Mucosa of rectum (tissue), 2 donors: ENCODE measurements around the gene U2AF1L4.
"Not testable (repeated sequence)": the region's sequence is repeated elsewhere in the genome, so short reads cannot be mapped to it uniquely, and the experiment has no call there.

Source experiments
- H3K27ac ChIP-seq, 2 donors: one replicate each; pipeline ENCODE4 v1.7.0; 2013; ENCODE audit warnings: inconsistent platforms in 2 of 2, low read depth in 2 of 2, low read length in 2 of 2
- H3K27me3 ChIP-seq, 2 donors: one replicate each; pipeline ENCODE4 v1.7.0; 2013; ENCODE audit warnings: low read length in 2 of 2; ENCODE audit not compliant: control insufficient read depth in 2 of 2, insufficient read depth in 2 of 2
- H3K36me3 ChIP-seq, 2 donors: one replicate each; pipeline ENCODE4 v1.7.0; 2013; ENCODE audit warnings: low read length in 2 of 2; ENCODE audit not compliant: control insufficient read depth in 2 of 2, insufficient read depth in 2 of 2
- H3K4me1 ChIP-seq, 2 donors: one replicate each; pipeline ENCODE4 v1.7.0; 2013; ENCODE audit warnings: low read length in 2 of 2, mild to moderate bottlenecking in 1 of 2; ENCODE audit not compliant: control insufficient read depth in 2 of 2, insufficient read depth in 2 of 2
- H3K4me3 ChIP-seq, 2 donors: one replicate each; pipeline ENCODE4 v1.7.0; 2013; ENCODE audit warnings: low read length in 2 of 2
- H3K9ac ChIP-seq, 2 donors: one replicate each; pipeline ENCODE4 v1.7.0; 2013; ENCODE audit warnings: low read length in 2 of 2, low read depth in 1 of 2, mild to moderate bottlenecking in 1 of 2
- H3K9me3 ChIP-seq, 2 donors: one replicate each; pipeline ENCODE4 v1.7.0; 2013; ENCODE audit warnings: low read length in 2 of 2; ENCODE audit not compliant: control insufficient read depth in 2 of 2
- donor health status: healthy.
- donor health status: Normal muscosa, but diverticular disease.

Gene U2AF1L4

DNA sequence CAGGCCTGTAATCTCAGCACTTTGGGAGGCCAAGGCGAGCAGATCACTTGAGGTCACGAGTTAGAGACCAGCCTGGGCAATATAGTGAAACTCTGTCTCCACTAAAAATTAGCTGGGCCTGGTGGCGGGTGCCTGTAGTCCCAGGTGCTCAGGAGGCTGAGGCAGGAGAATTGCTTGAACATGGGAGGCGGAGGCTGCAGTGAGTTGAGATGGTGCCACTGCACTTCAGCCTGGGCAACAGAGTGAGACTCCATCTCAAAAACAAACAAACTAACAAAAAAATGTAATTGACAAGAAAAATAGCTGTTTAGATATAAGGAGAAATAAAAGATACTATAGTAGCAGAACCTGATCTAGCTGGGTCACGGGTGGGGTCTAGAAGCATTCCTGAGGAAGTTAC, 27.1 kb upstream of the U2AF1L4 start:
- not testable (repeated sequence) for H3K27me3 ChIP-seq, H3K9me3 ChIP-seq, H3K4me3 ChIP-seq, H3K27ac ChIP-seq, H3K4me1 ChIP-seq, H3K9ac ChIP-seq, H3K36me3 ChIP-seq

DNA sequence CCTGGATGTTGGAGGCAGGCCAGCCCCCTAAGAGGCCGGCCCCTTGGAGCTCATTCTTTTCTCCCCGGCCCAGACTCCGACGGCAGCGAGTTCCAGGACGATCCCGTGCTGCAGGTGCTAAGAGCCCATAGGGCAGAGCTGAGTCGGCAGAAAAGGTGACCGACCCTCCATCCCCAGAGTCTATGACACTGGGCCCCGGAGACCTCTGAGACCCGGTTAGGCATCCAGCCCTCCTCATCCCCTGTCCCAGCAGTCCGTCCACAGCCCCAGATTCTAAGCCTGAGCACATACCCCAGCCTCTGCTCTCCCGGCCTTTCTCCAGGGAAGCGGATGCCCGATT, 22.8 kb upstream of the U2AF1L4 start:
- Histone ChIP-seq H3K9ac (no peak overlapping the region), H3K4me1 (no peaks in the 10 kb centered on the region), H3K27ac (no peak overlapping the region), H3K36me3 (peaks cover 6 to 14% of the 10 kb centered on the region in 2 donors), H3K27me3 (no peaks in the 10 kb centered on the region), H3K9me3 (no peaks in the 10 kb centered on the region), H3K4me3 (no peak overlapping the region)

DNA sequence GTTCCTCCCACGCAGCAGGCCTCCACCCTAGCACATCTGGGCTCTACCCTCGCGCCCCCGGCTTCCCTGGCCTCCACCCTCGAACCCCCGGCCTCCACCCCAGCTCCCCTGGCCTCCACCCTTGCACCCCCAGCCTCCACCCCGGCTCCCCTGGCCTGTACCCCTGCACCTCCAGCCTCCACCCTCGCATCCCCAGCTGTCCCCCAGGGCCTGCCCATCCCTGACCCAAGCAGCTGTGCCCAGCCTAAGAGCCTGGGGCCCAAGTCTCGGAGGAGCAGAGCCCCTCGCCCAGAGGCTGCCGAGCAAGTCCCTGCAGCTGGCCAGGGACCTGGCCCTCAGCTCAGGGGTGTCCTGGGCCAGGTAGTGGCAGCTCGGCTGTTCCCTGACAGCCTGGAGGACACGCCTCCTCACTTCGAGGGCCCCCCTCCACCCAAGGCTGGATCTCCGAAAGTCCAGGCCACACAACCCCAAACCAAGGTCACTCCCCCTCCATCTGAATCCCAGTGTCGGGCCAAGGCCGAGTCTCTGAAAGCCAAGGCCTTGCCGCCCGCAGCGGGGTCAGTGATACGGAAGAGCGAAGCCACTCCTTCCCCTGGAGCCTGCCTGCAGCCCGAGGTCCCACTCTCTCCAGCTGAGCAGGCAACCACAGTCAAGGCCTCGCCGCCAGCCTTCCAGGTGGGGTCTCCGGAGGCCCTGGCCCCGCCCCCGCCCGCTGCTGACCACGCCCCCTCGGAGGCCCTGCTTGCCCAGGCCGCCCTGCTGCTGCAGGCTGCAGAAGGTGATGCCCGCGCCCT, 22.3 kb upstream of the U2AF1L4 start:
- no peak overlapping the region for H3K4me3 ChIP-seq
- H3K9me3 ChIP-seq = no peaks in the 10 kb centered on the region
- no peaks in the 10 kb centered on the region for H3K4me1 ChIP-seq
- H3K27me3 ChIP-seq = no peaks in the 10 kb centered on the region
- H3K9ac ChIP-seq = no peak overlapping the region
- H3K36me3 ChIP-seq = peaks cover 6 to 14% of the 10 kb centered on the region in 2 donors
- H3K27ac ChIP-seq = no peak overlapping the region

DNA sequence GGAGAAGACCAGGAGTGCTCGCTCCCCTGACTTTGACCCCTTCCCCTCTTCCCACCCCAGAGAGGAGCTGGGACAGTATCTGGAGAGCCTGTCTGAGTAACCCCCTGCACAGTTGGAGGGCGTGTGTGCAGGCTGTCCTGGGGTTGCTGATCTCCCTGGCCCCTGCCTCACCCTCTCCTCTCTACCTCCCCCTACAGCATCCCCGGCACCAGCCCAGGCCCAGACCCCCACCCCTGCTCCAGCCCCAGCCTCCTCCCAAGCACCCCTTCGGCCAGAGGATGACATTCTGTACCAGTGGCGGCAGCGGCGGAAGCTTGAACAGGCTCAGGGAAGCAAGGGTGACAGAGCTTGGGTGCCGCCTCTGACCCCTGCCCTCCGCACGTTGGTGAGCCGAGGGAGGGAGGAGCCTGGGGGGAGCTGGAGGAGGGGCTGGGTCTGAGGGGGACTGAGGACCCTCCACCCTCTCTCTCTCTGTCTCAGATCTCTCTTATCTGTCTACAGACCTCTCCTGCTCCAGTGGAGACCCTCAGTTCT, 21.4 kb upstream of the U2AF1L4 start:
- no peaks in the 10 kb centered on the region for H3K4me1 ChIP-seq
- H3K9me3 ChIP-seq = no peaks in the 10 kb centered on the region
- H3K27me3 ChIP-seq = no peaks in the 10 kb centered on the region
- peaks cover 11 to 19% of the 10 kb centered on the region in 2 donors for H3K36me3 ChIP-seq
- no peak overlapping the region for H3K27ac ChIP-seq
- no peak overlapping the region for H3K4me3 ChIP-seq
- no peak overlapping the region for H3K9ac ChIP-seq

DNA sequence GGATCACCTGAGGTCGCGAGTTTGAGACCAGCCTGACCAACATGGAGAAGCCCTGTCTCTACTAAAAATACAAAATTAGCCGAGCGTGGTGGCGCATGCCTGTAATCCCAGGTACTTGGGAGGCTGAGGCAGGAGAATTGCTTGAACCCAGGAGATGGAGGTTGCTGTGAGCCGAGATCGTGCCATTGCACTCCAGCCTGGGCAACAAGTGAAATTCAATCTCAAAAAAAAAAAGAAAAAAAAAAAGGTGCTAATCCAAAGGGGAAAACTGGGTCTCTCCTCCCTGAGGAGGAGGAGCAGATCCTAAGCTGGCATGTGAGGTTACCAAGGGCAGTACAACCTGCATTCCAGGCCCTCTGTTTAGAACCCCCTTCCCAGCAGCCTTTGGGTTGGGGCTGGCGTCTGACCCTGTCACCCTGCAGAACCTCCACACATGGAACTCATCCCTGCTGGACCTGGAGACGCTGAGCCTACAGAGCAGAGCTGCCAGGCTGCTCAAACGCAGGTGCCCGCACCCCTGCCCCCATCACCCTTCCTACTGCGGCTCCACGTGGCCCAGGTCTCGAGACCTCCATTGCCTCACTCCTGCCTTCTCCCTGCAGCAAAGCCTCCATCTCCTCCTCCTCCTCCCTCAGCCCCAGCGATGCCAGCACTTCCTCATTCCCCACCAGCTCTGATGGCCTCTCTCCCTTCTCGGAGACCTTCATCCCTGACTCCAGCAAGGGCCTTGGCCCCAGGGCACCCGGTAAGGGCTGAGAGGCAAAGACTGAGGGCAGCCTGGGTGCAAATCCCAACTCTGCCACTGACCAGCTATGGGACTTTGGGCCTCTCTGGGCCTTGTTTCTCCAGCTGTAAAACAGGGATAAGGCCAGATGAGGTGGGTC, 19.5 kb upstream of the U2AF1L4 start:
- Histone ChIP-seq H3K4me3 (no peak overlapping the region), H3K4me1 (no peaks in the 10 kb centered on the region), H3K36me3 (peaks cover 11 to 19% of the 10 kb centered on the region in 2 donors), H3K9ac (no peak overlapping the region), H3K9me3 (no peaks in the 10 kb centered on the region), H3K27ac (no peak overlapping the region), H3K27me3 (no peaks in the 10 kb centered on the region)

DNA sequence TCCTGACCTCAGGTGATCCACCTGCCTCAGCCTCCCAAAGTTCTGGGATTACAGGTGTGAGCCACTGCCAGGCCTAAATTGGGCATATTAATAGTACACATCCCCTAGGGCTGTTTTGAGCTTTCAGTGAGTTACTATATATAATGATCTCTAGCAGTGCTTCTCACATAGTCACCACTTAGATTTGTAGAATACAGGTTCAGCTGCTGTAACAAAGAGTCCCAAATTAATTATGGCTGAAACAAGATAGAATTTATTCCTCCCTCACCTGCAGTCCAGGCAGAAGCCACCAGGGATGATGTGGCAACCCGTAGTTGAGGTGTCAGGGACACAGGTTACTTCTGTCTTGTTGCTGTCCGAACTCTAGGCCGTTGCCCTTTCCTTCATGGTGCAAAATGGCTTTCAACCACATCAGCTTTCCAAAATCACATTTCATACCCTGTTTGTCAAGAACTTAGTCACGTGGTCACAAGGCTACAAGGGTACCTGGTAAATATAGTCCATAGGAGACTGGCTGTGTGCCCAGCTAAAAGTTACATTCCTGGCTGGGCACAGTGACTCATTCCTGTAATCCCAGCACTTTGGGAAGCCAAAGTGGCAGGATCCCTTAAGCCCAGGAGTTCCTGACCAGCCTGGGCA, 15.6 kb upstream of the U2AF1L4 start:
- Histone ChIP-seq H3K27ac (no peak overlapping the region), H3K27me3 (peaks cover 0 to 3% of the 10 kb centered on the region in 2 donors), H3K4me3 (no peak overlapping the region), H3K9me3 (no peaks in the 10 kb centered on the region), H3K36me3 (peaks cover 11 to 16% of the 10 kb centered on the region in 2 donors), H3K9ac (no peak overlapping the region), H3K4me1 (peaks cover 19 to 20% of the 10 kb centered on the region in 2 donors)

DNA sequence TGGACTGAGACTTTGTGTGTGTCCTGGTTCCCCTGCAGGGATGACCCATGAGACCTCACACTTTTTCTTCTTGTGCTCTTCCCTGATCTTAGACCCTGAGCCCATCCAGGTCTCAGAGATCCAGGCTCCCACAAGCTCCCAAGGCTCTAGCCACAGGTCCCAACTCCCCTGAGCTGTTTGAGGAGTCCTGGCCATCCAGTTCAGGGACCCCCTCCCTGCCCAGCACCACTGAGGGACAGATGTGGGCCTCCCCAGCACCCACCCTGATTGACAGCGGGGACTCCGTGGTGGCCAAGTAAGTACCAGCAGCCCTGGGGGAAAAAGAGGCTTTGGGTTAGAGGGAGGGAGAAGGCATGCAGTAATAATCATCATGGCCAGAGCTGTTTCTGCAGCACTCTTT, 14.5 kb upstream of the U2AF1L4 start:
- H3K9ac ChIP-seq = no peak overlapping the region
- peaks cover 7 to 11% of the 10 kb centered on the region in 2 donors for H3K36me3 ChIP-seq
- no peaks in the 10 kb centered on the region for H3K9me3 ChIP-seq
- H3K27ac ChIP-seq = no peak overlapping the region
- H3K4me3 ChIP-seq = no peak overlapping the region
- H3K27me3 ChIP-seq = peaks cover 0 to 3% of the 10 kb centered on the region in 2 donors
- H3K4me1 ChIP-seq = peaks cover 28% of the 10 kb centered on the region in 2 donors

DNA sequence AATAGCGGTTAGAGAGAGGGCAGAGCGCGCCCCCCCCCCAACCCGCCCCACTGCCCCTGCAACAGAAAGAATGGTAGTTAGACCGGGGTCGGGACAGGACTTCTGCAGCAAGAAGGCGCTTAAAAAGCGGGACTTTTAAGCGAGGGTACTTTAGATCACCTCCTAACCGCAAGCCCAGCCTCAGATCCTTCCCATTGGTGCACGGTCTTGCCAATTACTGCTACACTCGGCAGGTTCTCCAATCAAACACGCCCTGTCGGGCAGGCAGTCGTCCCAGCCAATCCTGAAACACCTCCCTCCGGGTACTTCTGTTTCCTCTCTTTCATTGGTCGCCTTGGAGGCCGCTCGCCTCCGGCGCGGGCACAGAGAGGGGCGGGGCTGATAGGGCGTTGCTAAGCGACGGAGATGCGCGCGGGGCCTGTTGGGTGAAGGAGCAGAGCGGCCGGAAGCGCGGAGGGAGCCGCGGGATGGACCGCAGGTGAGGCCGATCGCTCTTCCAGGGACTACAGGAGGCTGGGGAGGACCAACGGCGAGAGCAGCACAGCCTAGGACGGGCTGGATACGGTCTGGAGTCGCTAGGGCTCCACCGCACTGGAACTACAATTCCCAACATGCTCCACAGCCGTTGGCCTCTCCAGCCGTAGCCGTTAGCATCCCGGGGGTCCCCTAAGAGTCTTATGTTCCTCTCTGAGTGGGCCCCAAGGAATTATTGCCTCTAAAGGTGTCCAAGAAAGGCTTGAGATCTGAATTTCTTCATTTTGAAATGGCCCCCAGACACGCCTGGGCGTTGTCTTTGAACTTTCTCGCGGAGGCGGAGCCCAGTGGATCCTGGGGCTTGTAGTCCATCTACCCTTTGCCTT, 12.8 kb upstream of the U2AF1L4 start, which contains the start of gene PROSER3:
TSS of gene PROSER3 (plus strand) at position 428 of the 860 bp plus-strand sequence. CDS start at position 468, 40 bp downstream.
- Histone ChIP-seq H3K27ac (peak within 1 kb of the TSS; percentile 94 to 97), H3K9ac (peak within 1 kb of the TSS; percentile 92), H3K27me3 (peaks cover 0 to 3% of the 10 kb centered on the region in 2 donors), H3K9me3 (no peaks in the 10 kb centered on the region), H3K36me3 (peaks cover 15 to 17% of the 10 kb centered on the region in 2 donors), H3K4me1 (peaks cover 28% of the 10 kb centered on the region in 2 donors), H3K4me3 (peak within 1 kb of the TSS; percentile 98 to 100)

DNA sequence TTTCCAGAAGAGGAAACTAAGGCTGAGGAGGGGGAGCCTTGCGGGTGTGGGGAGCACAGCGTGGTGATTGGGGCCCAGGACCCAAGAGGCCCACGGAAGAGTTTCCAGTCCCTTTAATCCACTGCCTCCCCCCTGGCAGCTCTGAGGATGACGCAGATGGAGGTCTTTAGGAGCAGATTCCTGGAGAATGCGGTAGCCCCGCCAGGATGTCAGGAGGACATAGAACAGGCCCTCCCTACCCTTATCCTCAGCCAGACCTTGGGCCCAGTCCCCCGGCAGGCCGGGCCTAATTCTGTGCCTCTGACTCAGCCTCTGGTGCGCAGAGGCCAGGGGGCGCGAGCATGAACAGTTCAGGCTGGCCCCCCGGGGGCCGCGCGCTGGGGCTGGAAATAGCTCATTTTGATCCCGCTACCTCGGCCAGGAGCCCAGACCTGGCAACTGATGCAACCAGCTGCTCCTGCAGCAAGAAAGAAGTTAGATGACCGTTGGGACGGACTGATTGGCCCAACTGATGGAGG, 12.1 kb upstream of the U2AF1L4 start:
- peak overlapping the region; percentile 59 to 97 for H3K27ac ChIP-seq
- H3K9me3 ChIP-seq = no peaks in the 10 kb centered on the region
- peaks cover 21 to 23% of the 10 kb centered on the region in 2 donors for H3K36me3 ChIP-seq
- no peak overlapping the region for H3K9ac ChIP-seq
- H3K27me3 ChIP-seq = peaks cover 0 to 3% of the 10 kb centered on the region in 2 donors
- H3K4me1 ChIP-seq = peaks cover 28% of the 10 kb centered on the region in 2 donors
- peak overlapping the region; percentile 57 to 98 for H3K4me3 ChIP-seq
